Stimulated activated CD4-positive, alpha-beta T cell treated with anti-CD3 and anti-CD28 coated beads, Interleukin-15, amount 100 ng/mL, for 48 hours (primary cell): ENCODE data around the gene SNRPA.

Source experiments
- DNase-seq, 2 donors: peaks; one replicate each; pipeline ENCODE4 v3.0.0-alpha.2; 2020; ENCODE audit warnings: low read depth in 2 of 2

SNRPA gene

GRCh38 chr19:40750874-40751537, at the start of gene SNRPA:
SNRPA (plus strand) TSS chr19:40751203; CDS start chr19:40751409, 206 bp downstream.
- peak; percentile 95 to 96 for DNase-seq

GRCh38 chr19:40701758-40702157, 49.2 kb upstream of the SNRPA start:
- DNase-seq: no peak

GRCh38 chr19:40702337-40703012, 48.5 kb upstream of the SNRPA start:
- DNase-seq: no peak

- DNase-seq: no peak
Observed at GRCh38 chr19:40703029-40703755, 47.8 kb upstream of the SNRPA start.

GRCh38 chr19:40704491-40705361, 46.3 kb upstream of the SNRPA start:
- no peak for DNase-seq

GRCh38 chr19:40705362-40705651, 45.7 kb upstream of the SNRPA start:
- DNase-seq: no peak

GRCh38 chr19:40705950-40706619, 44.9 kb upstream of the SNRPA start:
- no peak for DNase-seq

- no peak for DNase-seq
Observed at GRCh38 chr19:40707615-40708014, 43.4 kb upstream of the SNRPA start.

GRCh38 chr19:40709817-40710216, 41.2 kb upstream of the SNRPA start:
- no peak for DNase-seq

GRCh38 chr19:40713939-40714338, 37.1 kb upstream of the SNRPA start:
- no peak for DNase-seq

GRCh38 chr19:40714441-40715299, 36.3 kb upstream of the SNRPA start:
- DNase-seq: peak; percentile 86 to 91

- peak; percentile 55 to 63 for DNase-seq
Observed at GRCh38 chr19:40716031-40716481, 34.9 kb upstream of the SNRPA start.

- peak; percentile 99 to 100 for DNase-seq
Observed at GRCh38 chr19:40716482-40717324, 34.3 kb upstream of the SNRPA start, which contains the start of the genes COQ8B and ITPKC. COQ8B (minus strand) TSS chr19:40716886; CDS start chr19:40714632, 2,254 bp downstream. ITPKC (plus strand) TSS chr19:40717112; CDS start chr19:40717136, 24 bp downstream.

- no peak for DNase-seq
Observed at GRCh38 chr19:40717325-40717879, 33.6 kb upstream of the SNRPA start.

GRCh38 chr19:40717880-40718773, 32.9 kb upstream of the SNRPA start:
- DNase-seq: no peak

- DNase-seq: no peak
Observed at GRCh38 chr19:40718774-40719391, 32.1 kb upstream of the SNRPA start.

GRCh38 chr19:40719414-40719894, 31.5 kb upstream of the SNRPA start:
- DNase-seq: no peak
